Astrocyte of the spinal cord (primary cell): ENCODE results near the gene RNF38.
"Not testable (repeated sequence)": the region's sequence is repeated elsewhere in the genome, so short reads cannot be mapped to it uniquely, and the experiment has no call there.

ENCODE experiments used
- DNase-seq: peaks from one replicate; pipeline ENCODE4 v3.0.0; 2011; ENCODE audit warnings: low read depth, low spot score
- H3K4me3 ChIP-seq: 2 replicates; pipeline ENCODE4 v1.5.1; 2011; ENCODE audit warnings: low read depth, mild to moderate bottlenecking, low read length, moderate library complexity
- in situ Hi-C: cut with HindIII; loops from 2 replicates; pipeline ENCODE4 v1.10.0; 2017; ENCODE audit warnings: low sequenced_read_pairs
- TF ChIP-seq, protein P1 (sequence below): IDR thresholded peaks from 2 replicates; pipeline ENCODE4 v1.5.1; 2012; ENCODE audit warnings: low read depth, mild to moderate bottlenecking, low read length, inconsistent platforms

Gene RNF38

GRCh38 chr9:36322462-36322861, 77.6 kb downstream of the RNF38 start:
- in situ Hi-C loops = no loop called here
- no peak for DNase-seq
- H3K4me3 ChIP-seq = no peak overlapping the region
- TF ChIP-seq, protein P1, sequence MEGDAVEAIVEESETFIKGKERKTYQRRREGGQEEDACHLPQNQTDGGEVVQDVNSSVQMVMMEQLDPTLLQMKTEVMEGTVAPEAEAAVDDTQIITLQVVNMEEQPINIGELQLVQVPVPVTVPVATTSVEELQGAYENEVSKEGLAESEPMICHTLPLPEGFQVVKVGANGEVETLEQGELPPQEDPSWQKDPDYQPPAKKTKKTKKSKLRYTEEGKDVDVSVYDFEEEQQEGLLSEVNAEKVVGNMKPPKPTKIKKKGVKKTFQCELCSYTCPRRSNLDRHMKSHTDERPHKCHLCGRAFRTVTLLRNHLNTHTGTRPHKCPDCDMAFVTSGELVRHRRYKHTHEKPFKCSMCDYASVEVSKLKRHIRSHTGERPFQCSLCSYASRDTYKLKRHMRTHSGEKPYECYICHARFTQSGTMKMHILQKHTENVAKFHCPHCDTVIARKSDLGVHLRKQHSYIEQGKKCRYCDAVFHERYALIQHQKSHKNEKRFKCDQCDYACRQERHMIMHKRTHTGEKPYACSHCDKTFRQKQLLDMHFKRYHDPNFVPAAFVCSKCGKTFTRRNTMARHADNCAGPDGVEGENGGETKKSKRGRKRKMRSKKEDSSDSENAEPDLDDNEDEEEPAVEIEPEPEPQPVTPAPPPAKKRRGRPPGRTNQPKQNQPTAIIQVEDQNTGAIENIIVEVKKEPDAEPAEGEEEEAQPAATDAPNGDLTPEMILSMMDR = no peak

GRCh38 chr9:36321903-36322302, 78.2 kb downstream of the RNF38 start:
- H3K4me3 ChIP-seq, in situ Hi-C loops, DNase-seq: not testable (repeated sequence)

- in situ Hi-C loops = no loop called here
- no peak overlapping the region for H3K4me3 ChIP-seq
- TF ChIP-seq, protein P1 = no peak
- no peak for DNase-seq
Measured at GRCh38 chr9:36320466-36320865, 79.6 kb downstream of the RNF38 start.

DNA sequence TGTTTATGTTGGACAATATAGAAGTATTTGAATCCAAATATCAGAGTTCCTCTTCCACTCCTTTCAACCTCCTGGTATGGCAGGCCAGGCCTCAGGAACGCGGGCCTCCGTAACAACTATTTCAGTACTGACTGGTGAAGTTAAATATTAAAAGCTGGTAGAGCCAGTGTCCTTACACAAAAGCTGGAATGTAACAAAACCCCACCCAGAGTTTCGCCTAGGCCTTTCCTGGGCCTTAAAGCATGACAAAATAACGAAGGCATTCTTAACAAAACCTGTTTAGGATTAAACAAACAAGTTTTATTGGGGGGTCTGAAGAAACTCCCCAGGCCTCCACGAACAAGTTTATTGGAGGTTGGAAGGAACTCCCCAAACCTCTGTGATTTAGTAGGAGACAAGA, 80.3 kb downstream of the RNF38 start:
- in situ Hi-C loops = no loop called here
- DNase-seq = no peak
- TF ChIP-seq, protein P1 = no peak
- no peak overlapping the region for H3K4me3 ChIP-seq

DNA sequence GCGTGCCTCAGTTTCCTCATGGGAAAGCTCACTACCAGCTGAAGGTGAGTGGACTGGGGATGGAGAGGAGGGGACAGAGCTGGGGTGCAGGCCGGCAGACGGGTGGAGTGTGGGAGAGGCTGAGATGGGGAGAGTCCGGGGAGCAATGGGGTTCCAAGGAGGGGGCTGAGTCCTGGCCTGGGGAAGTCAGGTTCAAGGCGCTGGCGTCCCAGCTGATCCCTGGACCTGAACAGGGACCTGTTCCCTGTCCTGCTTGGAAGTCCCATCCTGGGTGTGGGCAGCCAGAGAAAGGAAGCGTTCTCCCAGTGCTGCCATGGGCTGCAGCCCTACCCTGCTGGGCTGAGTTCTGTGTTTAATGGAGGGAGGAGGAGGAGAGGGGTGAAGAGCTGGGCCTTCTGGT, 80.9 kb downstream of the RNF38 start:
- H3K4me3 ChIP-seq = no peak overlapping the region
- TF ChIP-seq, protein P1 = no peak
- in situ Hi-C loops = no loop called here
- no peak for DNase-seq

GRCh38 chr9:36318212-36318802, 81.8 kb downstream of the RNF38 start:
- in situ Hi-C loops = no loop called here
- no peak for DNase-seq
- H3K4me3 ChIP-seq = no peak overlapping the region
- TF ChIP-seq, protein P1 = no peak

DNA sequence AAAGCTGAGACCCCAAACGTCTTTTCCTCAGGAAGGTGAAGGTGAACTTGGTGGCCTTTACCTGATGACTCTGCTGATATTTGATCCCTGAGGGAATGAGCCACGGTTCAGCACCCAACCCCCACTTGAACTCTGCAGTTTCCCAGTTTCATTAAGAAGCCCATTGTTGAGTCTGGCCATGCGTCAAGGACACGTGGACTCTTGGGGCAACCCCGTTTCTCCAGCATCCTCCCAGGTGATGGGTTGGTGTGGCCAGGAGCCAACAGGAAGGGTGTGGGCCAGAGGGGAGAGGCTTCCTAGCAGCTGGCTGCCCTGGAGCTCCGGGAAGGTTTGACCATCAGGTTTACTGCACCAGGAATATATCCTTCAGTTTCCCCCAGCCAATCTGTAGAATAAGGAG, 82.3 kb downstream of the RNF38 start:
- H3K4me3 ChIP-seq = no peak overlapping the region
- in situ Hi-C loops = no loop called here
- TF ChIP-seq, protein P1 = no peak
- DNase-seq = no peak
